OCI-LY3 (cell line): Measurements from ENCODE around the gene CYP2U1.

Experiments
- CTCF ChIP-seq: fragments of 200-600, 300-600 bp; sonication (generic); IDR thresholded peaks from 2 replicates; pipeline ENCODE4 v1.5.1; 2014; ENCODE audit warnings: antibody characterized with exemption, low read length, low read depth
- EZH2phosphoT487 ChIP-seq: fragments of 200-600 bp; shearing (Covaris generic); IDR thresholded peaks from 2 replicates; pipeline ENCODE4 v1.6.1; 2018; ENCODE audit warnings: antibody characterized with exemption, mixed run types, low read depth

DNA sequence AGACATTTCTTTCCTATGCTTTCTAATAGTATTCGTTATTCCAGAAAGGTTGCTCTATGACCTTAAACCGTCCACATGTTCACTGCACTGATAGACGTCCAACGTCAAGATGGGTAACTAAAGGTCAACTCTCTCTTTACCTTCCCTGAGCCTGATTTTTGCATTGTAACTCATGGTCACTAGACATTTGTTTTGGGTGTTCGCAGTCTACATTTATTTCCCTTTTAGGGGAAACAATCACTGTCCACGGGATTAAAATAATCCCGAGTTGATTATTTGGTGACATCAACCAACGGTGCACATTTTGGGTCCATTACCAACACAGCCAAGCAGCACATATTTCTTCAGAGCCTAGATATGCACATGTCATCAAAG, 57.8 kb downstream of the CYP2U1 start:
- TF ChIP-seq CTCF: no peak
- TF ChIP-seq EZH2phosphoT487: no peak
